ENCODE results near the gene SMIM10L2A.

DNA sequence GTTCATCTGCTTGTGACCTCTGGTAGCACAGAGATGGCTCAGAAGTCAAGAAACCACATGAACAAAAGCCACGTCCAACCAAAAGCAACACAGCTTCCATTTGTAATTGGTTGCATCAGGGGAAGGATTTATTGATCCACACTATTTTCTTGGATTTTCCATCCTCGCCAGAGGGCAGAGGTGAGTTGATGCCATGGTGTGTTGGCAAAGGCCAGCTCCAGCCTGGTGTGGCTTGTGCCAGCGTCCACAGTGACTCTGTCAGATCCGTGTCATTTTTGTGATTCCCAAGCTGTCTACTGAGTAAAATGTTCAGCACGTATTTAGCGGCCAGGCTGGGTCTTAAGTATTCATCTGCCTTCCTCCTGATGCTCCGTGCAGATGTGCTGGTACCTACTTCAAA is 30.0 kb upstream of the SMIM10L2A start:
- TF ChIP-seq, protein P1, sequence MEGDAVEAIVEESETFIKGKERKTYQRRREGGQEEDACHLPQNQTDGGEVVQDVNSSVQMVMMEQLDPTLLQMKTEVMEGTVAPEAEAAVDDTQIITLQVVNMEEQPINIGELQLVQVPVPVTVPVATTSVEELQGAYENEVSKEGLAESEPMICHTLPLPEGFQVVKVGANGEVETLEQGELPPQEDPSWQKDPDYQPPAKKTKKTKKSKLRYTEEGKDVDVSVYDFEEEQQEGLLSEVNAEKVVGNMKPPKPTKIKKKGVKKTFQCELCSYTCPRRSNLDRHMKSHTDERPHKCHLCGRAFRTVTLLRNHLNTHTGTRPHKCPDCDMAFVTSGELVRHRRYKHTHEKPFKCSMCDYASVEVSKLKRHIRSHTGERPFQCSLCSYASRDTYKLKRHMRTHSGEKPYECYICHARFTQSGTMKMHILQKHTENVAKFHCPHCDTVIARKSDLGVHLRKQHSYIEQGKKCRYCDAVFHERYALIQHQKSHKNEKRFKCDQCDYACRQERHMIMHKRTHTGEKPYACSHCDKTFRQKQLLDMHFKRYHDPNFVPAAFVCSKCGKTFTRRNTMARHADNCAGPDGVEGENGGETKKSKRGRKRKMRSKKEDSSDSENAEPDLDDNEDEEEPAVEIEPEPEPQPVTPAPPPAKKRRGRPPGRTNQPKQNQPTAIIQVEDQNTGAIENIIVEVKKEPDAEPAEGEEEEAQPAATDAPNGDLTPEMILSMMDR (IDR thresholded peaks at IDR 0.05) = no peak
- TF ChIP-seq POLR2A (IDR thresholded peaks at IDR 0.05) (no peak), POLR2AphosphoS5 (IDR thresholded peaks at IDR 0.05) (no peak)

Measured in prostate gland (tissue), 2 donors.